Breast epithelium (tissue), 3 donors: Measurements from ENCODE around the gene RNF167.

Experiments
- CTCF ChIP-seq, 3 donors: fragments of 450-650 bp; IDR thresholded peaks; one replicate each; pipeline ENCODE4 v1.5.1; 2016 to 2017; ENCODE audit warnings: antibody characterized with exemption in 3 of 3, mild to moderate bottlenecking in 3 of 3, moderate library complexity in 3 of 3
- POLR2A ChIP-seq: fragments of 450-650 bp; IDR thresholded peaks from one replicate; pipeline ENCODE4 v1.6.1; 2016; ENCODE audit warnings: antibody characterized with exemption, mild to moderate bottlenecking, moderate library complexity
- POLR2AphosphoS5 ChIP-seq, 3 donors: sonication (generic); formaldehyde crosslinking; IDR thresholded peaks; one replicate each; pipeline ENCODE4 v1.6.1; 2017; ENCODE audit warnings: antibody characterized with exemption in 3 of 3

- no peak for TF ChIP-seq CTCF (IDR thresholded peaks at IDR 0.05)
- TF ChIP-seq POLR2A, result no peak
- TF ChIP-seq POLR2AphosphoS5 (IDR thresholded peaks at IDR 0.05), result peak in 2 of 3 donors; percentile 26 to 52
Observed at GRCh38 chr17:4966844-4967538, 26.9 kb downstream of the RNF167 start.
